GM18520 (cell line): Measurements from ENCODE around the gene PIGH.
A peak's percentile ranks its signal among the peaks of the same experiment; 100 is the strongest.
"Not testable (repeated sequence)": the region's sequence is repeated elsewhere in the genome, so short reads cannot be mapped to it uniquely, and the experiment has no call there.

Source experiments
- ATAC-seq: cut with Tn5 transposase; IDR thresholded peaks from one replicate; pipeline ENCODE4 v1.9.1; 2021; ENCODE audit not compliant: unreplicated experiment

Gene PIGH, protein sequence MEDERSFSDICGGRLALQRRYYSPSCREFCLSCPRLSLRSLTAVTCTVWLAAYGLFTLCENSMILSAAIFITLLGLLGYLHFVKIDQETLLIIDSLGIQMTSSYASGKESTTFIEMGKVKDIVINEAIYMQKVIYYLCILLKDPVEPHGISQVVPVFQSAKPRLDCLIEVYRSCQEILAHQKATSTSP

DNA sequence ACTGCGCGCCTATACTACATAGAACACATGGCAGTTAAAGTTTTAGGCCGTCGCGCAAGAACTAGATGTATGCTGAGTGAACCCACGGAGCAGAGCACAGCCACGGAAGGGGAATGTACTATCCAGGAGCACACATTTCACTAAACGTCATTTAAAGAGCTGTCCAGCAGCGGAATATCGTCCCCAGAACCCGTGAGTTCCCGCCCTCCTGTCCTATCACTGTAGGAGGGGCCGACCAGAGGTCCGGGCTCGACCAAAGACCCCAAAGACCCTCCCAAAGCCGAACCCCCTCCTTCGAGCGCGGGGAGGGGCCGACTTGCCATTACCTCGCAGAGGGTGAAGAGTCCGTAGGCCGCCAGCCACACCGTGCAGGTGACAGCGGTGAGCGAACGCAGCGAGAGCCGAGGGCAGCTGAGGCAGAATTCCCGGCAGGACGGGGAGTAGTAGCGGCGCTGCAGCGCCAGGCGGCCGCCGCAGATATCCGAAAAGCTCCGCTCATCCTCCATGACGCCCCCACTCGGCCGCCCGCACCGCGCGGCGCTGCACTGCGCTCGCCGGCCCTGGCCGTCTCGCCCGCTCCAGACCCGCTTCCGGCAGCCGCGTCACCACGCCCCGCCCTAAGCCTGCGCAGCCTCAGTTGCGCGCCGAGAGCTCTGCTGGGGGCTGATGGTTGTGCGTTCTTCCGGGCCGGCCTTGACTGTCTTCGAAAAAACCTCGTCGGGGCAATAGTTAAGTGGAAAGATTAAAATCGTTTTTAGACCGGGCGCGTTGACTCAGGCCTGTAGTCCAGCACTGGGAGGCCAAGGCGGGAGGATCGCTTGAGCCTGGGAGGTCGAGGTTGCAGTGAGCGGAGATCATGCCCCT is at the start of gene PIGH:
TSS of gene PIGH (minus strand) at position 571 of the 864 bp plus-strand sequence. CDS start at position 506, 65 bp downstream.
- ATAC-seq: peak; percentile 87

DNA sequence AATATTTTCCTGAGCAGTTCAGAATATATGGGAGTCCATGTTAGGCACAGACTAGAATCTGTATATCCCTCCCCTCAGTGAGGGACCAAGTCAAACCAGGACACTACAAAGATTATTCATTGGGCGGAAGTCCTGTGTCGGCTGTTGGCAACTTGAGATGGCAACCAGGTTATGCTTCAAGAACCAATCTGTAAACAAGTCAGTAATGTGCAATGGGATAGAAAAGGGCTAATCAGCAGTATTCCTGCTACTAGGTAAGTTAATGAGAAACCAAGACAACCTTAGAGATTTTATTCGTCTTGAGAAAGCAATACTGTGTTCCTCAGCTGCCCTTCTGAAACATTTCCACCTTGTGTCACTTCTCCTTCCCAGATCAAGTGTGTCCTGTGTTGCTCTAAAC is 46.1 kb upstream of the PIGH start:
- ATAC-seq: no peak

GRCh38 chr14:67645414-67645813 is 45.3 kb upstream of the PIGH start:
- no peak for ATAC-seq

DNA sequence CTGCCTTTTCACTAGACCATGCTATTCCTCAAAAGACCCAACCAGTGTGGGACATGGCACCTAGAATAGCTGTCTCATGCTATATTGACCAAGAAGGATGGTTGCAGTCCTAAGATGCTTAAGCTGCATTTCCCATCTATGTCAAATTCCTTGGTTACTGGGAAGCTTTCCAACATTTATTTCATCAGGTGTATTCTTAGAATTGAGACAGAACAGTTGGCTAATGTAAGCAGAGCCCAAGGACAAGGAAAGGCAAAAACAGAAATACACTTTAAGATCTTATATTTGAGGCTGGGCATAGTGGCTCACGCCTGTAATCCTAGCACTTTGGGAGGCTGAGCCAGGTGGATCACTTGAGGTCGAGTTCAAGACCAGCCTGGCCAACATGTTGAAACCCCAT is 44.4 kb upstream of the PIGH start:
- ATAC-seq: no peak

GRCh38 chr14:67643713-67644112 is 43.6 kb upstream of the PIGH start:
- ATAC-seq: no peak

DNA sequence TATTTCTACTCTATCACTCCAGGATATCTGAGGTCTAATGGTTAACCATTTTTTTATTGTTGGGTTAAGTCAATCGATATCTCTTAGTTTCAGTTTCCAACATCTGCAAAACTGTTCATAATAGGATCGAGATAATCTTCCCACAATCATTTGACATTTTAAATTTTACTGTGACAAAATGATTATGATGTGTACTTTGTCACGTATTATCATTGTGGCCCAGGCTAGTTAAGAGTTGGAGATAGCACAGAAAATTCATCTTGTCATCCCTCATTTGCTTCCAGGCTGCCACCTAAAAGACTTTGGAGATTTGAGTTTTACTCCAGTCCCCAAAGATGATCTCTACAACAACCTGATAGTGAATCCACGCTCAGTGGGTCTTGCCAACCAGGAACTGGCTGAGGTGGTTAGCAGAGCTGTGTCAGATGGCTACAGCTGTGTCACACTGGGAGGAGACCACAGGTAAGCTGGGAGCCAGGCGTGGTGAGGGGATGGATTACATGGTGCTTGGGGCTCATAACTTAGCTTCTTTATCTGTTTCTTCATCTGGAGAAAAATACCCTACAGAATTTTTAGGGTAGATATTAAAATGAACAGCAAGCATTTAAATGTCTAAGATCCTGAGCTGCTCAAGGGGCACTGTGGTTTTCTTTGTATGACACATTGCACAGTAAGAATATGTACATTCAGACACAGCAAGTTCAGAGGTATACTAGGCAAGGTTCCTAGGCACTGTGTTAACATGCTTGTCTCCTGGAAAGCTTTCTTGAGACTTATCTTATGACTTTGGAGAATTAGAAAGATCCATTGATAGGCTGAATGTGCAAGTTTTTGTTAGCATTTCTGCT is 42.1 kb upstream of the PIGH start:
- no peak for ATAC-seq

DNA sequence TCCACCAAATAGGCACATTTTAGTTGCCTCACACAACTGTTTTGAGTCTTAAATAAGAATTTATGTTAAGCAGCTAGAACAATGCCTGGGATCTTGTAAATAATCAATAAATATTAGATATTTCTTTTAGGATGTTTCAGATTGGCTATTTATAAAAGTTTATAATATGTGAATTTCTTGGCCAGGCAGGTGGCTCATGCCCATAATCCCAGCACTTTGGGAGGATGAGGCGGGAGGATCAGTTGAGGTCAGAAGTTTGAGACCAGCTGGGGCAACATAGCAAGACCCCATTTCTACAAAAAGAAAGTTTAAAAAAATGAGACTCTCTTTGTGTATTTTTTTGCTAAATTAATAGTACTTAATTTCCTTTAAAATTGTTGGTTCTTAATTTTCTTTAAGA is 41.4 kb upstream of the PIGH start:
- no peak for ATAC-seq

DNA sequence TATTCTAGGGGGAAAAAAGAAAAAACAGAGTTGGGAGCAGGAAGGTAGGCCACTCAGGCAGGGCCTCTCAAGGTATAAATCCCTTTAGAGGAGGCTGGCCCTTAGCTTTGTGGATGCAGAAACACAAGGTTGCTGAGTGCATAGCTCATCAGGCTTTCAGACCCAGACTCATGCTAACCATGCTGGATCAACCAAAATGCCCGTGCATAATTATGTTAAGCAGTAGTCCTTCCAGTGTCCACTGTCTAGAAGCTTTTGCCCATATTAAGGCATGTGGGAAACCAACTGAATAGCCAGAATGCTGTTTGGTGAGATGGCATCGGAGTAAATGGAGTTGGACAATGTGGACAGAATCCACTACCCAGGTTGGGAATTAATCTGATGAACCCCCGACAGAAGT is 38.6 kb upstream of the PIGH start:
- no peak for ATAC-seq

GRCh38 chr14:67636361-67636919 is 36.4 kb upstream of the PIGH start:
- ATAC-seq: peak; percentile 52

GRCh38 chr14:67633451-67634147 is 33.5 kb upstream of the PIGH start:
- ATAC-seq: no peak

- ATAC-seq: no peak
These were observed 30.9 kb upstream of the PIGH start for GRCh38 chr14:67630938-67631337.

GRCh38 chr14:67630186-67630585 is 30.1 kb upstream of the PIGH start:
- no peak for ATAC-seq

DNA sequence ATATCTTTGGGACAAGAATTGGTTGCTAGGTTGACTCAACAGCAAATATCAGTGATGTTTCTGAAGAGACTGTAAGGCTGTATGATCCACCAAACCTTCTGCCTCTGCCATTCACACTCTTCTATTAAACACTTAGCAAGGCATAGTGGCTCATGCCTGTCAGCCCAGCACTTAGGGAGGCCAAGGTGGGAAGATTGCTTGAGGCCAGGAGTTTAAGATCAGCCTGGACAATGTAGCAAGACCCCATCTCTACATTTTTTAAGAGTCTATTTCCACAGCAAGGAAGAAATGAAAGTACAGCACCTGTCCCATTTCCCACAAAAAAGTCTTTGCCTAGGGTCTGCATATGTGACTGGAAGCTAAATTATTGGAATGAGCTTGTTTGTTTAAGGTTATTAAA is 27.5 kb upstream of the PIGH start:
- no peak for ATAC-seq

GRCh38 chr14:67626131-67626530 is 26.1 kb upstream of the PIGH start:
- not testable (repeated sequence) for ATAC-seq

DNA sequence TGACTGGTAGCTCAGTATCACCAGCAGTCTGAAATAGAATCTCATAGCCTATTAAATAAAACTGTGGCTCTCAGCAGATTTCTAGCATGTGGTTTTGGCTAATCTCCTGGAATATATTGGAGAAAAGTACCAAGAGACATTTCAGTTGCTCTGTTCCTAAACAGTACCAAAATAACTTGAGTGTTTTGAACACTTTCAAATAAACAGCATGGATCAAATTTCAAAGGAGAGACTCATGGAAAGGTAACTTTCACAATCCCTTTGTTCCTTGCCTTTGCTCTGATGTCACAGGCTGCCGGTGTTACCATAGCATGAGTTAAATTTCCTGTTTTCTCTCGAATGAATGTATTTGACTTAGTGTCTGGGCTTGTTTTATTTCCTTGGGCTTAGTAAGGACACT is 23.0 kb upstream of the PIGH start:
- ATAC-seq: no peak

DNA sequence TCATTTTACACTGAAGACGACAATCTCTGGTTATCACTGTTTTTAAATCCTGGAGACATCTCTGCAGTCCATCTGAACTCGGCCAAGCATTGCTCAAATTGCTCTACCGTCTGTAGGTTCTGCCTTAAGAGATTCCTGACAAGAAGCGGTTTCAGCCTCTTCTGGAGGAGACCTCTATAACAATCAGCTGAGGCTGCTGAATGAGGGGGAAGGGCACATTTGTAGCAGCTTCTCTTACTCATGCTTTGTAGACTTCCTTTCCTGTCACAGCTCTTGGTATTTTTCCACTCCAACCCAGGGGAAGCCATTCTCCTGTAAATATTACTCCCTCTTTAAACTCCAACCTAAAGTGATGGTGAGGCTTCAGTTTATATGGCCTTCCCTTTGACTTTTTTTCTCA is 22.6 kb upstream of the PIGH start:
- ATAC-seq: no peak

DNA sequence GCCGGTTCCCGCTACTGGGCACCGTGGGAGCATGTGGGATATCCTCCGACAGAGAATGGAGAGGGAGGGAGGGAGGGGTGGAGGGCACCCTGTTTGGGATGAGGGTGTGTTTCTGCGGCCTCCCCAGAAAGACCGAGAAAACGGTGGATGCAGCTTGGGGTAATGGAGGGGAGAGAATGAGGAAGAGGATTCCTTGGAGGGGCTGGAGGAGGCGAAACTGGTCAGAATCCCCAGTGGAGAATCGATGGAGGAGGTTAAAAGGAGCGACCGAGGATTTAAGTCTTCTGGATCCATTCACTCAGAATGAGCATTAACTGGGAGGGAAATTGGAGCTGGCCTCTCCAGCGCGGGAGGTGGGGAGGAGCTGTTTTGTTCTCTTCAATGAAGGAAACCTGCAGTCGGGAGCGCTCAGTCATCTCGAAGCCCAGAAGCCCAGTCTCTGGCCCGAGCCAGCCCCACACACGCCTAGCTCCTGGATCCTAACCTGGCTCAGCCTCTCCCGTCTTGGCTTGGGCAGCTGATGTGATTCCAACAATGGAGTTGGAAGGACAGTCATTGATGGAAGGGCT is 20.2 kb upstream of the PIGH start:
- ATAC-seq: no peak

GRCh38 chr14:67619446-67620216 is 19.6 kb upstream of the PIGH start, which contains the start of gene ARG2:
TSS of gene ARG2 (plus strand) at chr14:67619920. CDS start at chr14:67619978, 58 bp downstream.
- ATAC-seq: peak; percentile 83

GRCh38 chr14:67618617-67619063 is 18.6 kb upstream of the PIGH start:
- ATAC-seq: no peak
